ENCODE results near the gene GYPB. TPM values are rescaled to one million over a fixed set of nuclear protein-coding genes. Genes with fewer than 3 reads are reported as not detected.
"Not testable (repeated sequence)": the region's sequence is repeated elsewhere in the genome, so short reads cannot be mapped to it uniquely, and the experiment has no call there.

Gene GYPB
- not detected in 2 replicates for total RNA-seq (2013; cell fraction: nucleolus; rRNA removed)
- total RNA-seq (2014; rRNA removed) (not detected in 2 replicates), total RNA-seq (2014; rRNA removed; fragmentation: Illumina TruSeq; extraction: Trizol) (not detected in 2 replicates), total RNA-seq (2021) (not detected in 2 replicates), polyA plus RNA-seq (2011; rRNA removed) (not detected in 2 replicates), polyA plus RNA-seq (2014; fragmentation: Illumina TruSeq; extraction: Trizol) (not detected in 2 replicates), polyA plus RNA-seq (2014; fragmentation: Nextera tagmentation; extraction: Ambion mirVana) (not detected), polyA plus RNA-seq (2014; rRNA removed) (not detected in 2 replicates), polyA plus RNA-seq (2016; fragmentation: Nextera tagmentation; extraction: Ambion mirVana) (under 1 TPM in 1 of 2 experiments, not detected in 1; 0.36 TPM), polyA minus RNA-seq (2011; rRNA and poly(A)+ RNA removed) (not detected in 2 replicates), Bru-seq, nascent RNA (percentile 23 among the genes with signal in this experiment), BruChase-seq, experiment 1, labeled RNA remaining after a 6-hour chase (percentile 21 among the genes with signal in this experiment), BruChase-seq, experiment 2, labeled RNA remaining after a 2-hour chase (percentile 18 among the genes with signal in this experiment)
- not detected for polyA plus RNA-seq (2011; ENCODE audit: low read depth)
- not detected in 2 replicates for polyA plus RNA-seq (2011; cell fraction: cytosol; rRNA removed)
- polyA plus RNA-seq (2011; cell fraction: nucleus; rRNA removed) = not detected in 2 replicates
- polyA plus RNA-seq (2012) = not detected in 2 replicates
- polyA minus RNA-seq (2011; cell fraction: cytosol; rRNA and poly(A)+ RNA removed) = not detected in 2 replicates
- polyA minus RNA-seq (2011; cell fraction: nucleus; rRNA and poly(A)+ RNA removed) = not detected in 2 replicates
- long read RNA-seq, experiment 1 = 0 reads
- long read RNA-seq, experiment 2 = 0 reads

DNA sequence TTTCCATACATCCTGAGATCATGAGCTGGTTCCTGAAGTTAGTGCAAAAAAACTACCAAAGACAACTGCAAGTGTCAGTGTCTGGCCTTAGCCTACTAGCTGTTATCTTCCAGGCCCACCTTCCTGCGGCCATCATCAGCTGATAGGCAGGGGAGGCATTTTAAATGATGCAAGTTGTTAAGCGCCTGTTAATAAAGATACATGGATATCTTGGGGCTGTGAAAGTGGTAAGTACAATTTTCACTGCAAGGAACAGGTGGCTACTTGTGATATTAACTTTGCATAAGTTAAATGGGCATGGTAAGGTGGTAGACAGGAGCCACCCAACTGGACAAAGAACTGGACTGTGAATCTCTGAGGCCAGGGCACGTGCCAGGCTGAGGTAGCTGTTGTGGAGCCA is at the start of gene GYPB:
Gene GYPB (minus strand): TSS at position 104 of the 400 bp plus-strand sequence. CDS start 93 bp downstream, at position 11.
- 13% methylated on average over 3 of the region's 3 CpGs for WGBS (ENCODE audit: insufficient coverage, insufficient replicate concordance, low lambda C conversion rate, missing lambda C conversion rate)
- intact Hi-C loops (cut with micrococcal nuclease; ENCODE audit: unreplicated experiment); H3K79me2 ChIP-seq (ENCODE audit: control insufficient read depth, insufficient read depth, low read length); RAD21 ChIA-PET (ENCODE audit: unreplicated experiment); H3K27me3 ChIP-seq (replicated peaks in 1 of 2; ENCODE audit: control insufficient read depth in 2 of 2, insufficient read depth in 2 of 2, low read length in 1 of 2); in situ Hi-C loops (cut with MboI); H3K27ac ChIP-seq (ENCODE audit: control insufficient read depth, insufficient read depth); BruUV-seq (replicated peaks); H4K20me1 ChIP-seq (ENCODE audit: control insufficient read depth, insufficient read depth); POLR2A ChIA-PET; SMC1A ChIA-PET (ENCODE audit: uncharacterized antibody, unreplicated experiment); H3K9ac ChIP-seq (ENCODE audit: control insufficient read depth, insufficient read depth, low read length); H3K4me3 ChIP-seq; H2AFZ ChIP-seq (ENCODE audit: control insufficient read depth, low read depth, low read length); H3K4me2 ChIP-seq (ENCODE audit: control insufficient read depth, insufficient read depth); H3K36me3 ChIP-seq (ENCODE audit: control insufficient read depth in 2 of 2, insufficient read depth in 2 of 2, low read length in 1 of 2); H3K9me3 ChIP-seq (replicated peaks; ENCODE audit: control insufficient read depth, insufficient read depth, low read length); DNase-seq (ENCODE audit: low read depth, low spot score); FAIRE-seq; ATAC-seq; H3K4me1 ChIP-seq (ENCODE audit: control insufficient read depth, insufficient read depth, low read length): not testable (repeated sequence)
- CTCF ChIA-PET = interaction anchor here (0.7 kb wide), 1 partner anchor 246 kb away, joined by 3 read pairs; no protein-coding TSS in a partner anchor

DNA sequence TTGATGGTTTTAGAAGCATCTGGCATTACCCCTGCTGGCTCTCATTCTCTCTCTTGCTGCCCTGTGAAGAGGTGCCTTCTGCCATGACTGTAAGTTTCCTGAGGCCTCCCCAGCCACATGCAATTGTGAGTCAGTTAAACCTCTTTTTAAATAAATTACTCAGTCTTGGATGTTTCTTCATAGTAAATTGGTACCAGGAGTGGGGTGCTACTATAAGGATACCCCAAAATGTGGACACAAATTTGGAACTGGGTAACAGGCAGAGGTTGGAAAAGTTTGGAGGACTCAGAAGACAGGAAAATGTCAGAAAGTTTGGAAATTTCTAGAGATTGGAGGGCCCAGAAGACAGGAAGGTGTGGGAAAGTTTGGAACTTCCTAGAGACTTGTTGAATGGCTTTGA is 42.4 kb upstream of the GYPB start:
- H2AFZ ChIP-seq (ENCODE audit: control insufficient read depth, low read depth, low read length); H3K4me3 ChIP-seq; H4K20me1 ChIP-seq (ENCODE audit: control insufficient read depth, insufficient read depth); POLR2A ChIA-PET; H3K27ac ChIP-seq (ENCODE audit: control insufficient read depth, insufficient read depth); DNase-seq (ENCODE audit: low read depth, low spot score); RAD21 ChIA-PET (ENCODE audit: unreplicated experiment); H3K36me3 ChIP-seq (ENCODE audit: control insufficient read depth in 2 of 2, insufficient read depth in 2 of 2, low read length in 1 of 2); H3K4me1 ChIP-seq (ENCODE audit: control insufficient read depth, insufficient read depth, low read length); intact Hi-C loops (cut with micrococcal nuclease; ENCODE audit: unreplicated experiment); H3K4me2 ChIP-seq (ENCODE audit: control insufficient read depth, insufficient read depth); H3K79me2 ChIP-seq (ENCODE audit: control insufficient read depth, insufficient read depth, low read length); H3K9ac ChIP-seq (ENCODE audit: control insufficient read depth, insufficient read depth, low read length); FAIRE-seq; in situ Hi-C loops (cut with MboI); SMC1A ChIA-PET (ENCODE audit: uncharacterized antibody, unreplicated experiment); BruUV-seq (replicated peaks); H3K27me3 ChIP-seq (replicated peaks in 1 of 2; ENCODE audit: control insufficient read depth in 2 of 2, insufficient read depth in 2 of 2, low read length in 1 of 2); H3K9me3 ChIP-seq (replicated peaks; ENCODE audit: control insufficient read depth, insufficient read depth, low read length); ATAC-seq; CTCF ChIA-PET: not testable (repeated sequence)

DNA sequence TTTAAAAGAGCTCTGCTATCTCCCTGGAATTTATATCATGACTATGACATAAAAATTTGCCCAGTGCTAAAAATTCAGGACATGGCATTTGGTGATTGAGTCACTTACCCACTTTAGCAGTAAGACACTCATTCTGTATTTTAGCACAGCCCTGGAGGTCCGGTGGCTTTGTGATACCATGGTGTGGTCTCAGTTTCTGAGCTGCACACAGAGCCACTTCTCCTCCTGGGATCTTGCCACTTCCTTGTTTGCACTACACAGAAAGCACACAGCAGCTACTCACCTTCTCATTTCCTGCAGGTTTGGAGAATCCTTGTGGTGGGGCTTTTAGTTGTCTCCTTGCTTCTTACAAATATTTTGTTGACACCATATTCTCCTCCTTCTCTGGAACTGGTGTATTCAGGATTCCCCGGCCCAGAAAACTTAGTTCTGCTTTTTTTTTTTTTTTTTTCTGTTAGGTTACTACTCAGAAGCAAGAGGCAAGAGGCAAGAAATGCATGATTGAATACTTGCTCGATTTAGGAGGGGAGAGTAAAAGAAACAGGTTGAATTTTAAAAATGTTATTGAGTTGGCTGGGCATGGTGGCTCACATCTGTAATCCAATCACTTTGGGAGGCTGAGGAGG is 41.2 kb upstream of the GYPB start:
- DNase-seq (ENCODE audit: low read depth, low spot score); intact Hi-C loops (cut with micrococcal nuclease; ENCODE audit: unreplicated experiment); H3K27me3 ChIP-seq (replicated peaks in 1 of 2; ENCODE audit: control insufficient read depth in 2 of 2, insufficient read depth in 2 of 2, low read length in 1 of 2); SMC1A ChIA-PET (ENCODE audit: uncharacterized antibody, unreplicated experiment); H3K4me1 ChIP-seq (ENCODE audit: control insufficient read depth, insufficient read depth, low read length); H2AFZ ChIP-seq (ENCODE audit: control insufficient read depth, low read depth, low read length); FAIRE-seq; ATAC-seq; H3K4me3 ChIP-seq; POLR2A ChIA-PET; H3K36me3 ChIP-seq (ENCODE audit: control insufficient read depth in 2 of 2, insufficient read depth in 2 of 2, low read length in 1 of 2); in situ Hi-C loops (cut with MboI); H3K4me2 ChIP-seq (ENCODE audit: control insufficient read depth, insufficient read depth); H3K79me2 ChIP-seq (ENCODE audit: control insufficient read depth, insufficient read depth, low read length); H3K9ac ChIP-seq (ENCODE audit: control insufficient read depth, insufficient read depth, low read length); CTCF ChIA-PET; H4K20me1 ChIP-seq (ENCODE audit: control insufficient read depth, insufficient read depth); RAD21 ChIA-PET (ENCODE audit: unreplicated experiment); H3K9me3 ChIP-seq (replicated peaks; ENCODE audit: control insufficient read depth, insufficient read depth, low read length); BruUV-seq (replicated peaks); H3K27ac ChIP-seq (ENCODE audit: control insufficient read depth, insufficient read depth): not testable (repeated sequence)
- 0% methylated on average over 3 of the region's 3 CpGs for WGBS (ENCODE audit: insufficient coverage, insufficient replicate concordance, low lambda C conversion rate, missing lambda C conversion rate)

Measured in GM12878 (cell line).